Lower leg skin (tissue), 4 donors: ENCODE results near the gene SUMF2. TPM values are rescaled to one million over a fixed set of nuclear protein-coding genes. Genes with fewer than 3 reads are reported as not detected.
"Not testable (repeated sequence)": the region's sequence is repeated elsewhere in the genome, so short reads cannot be mapped to it uniquely, and the experiment has no call there.

Source experiments
- DNase-seq, 2 donors: peaks; one replicate each; pipeline ENCODE4 v3.0.0-alpha.2; 2019; ENCODE audit warnings: low spot score in 2 of 2
- H3K4me3 ChIP-seq: fragments of 200-600 bp; sonication (generic); 2 replicates; pipeline ENCODE4 v1.5.1; 2017; ENCODE audit warnings: mild to moderate bottlenecking, low read depth; ENCODE audit not compliant: poor library complexity, severe bottlenecking
- POLR2A ChIP-seq, 2 donors: fragments of 450-650 bp; IDR thresholded peaks; one replicate each; pipeline ENCODE4 v1.6.1; 2016 to 2017; ENCODE audit warnings: antibody characterized with exemption in 2 of 2, mild to moderate bottlenecking in 1 of 2, moderate library complexity in 1 of 2
- WGBS, 2 donors: methylation state at CpG; one replicate each; pipeline ENCODE4 v1.1.5; 2018; 5-methylcytosine and 5-hydroxymethylcytosine counted together
- intact Hi-C: fragments of 100-400 bp; cut with DNase I; formaldehyde crosslinking; loops from one replicate; pipeline ENCODE4 v1.15.0; 2023; ENCODE audit warnings: low total_unique reads
- total RNA-seq, 4 donors: library from RNA; depleted of rRNA; stranded (reverse); fragments of >200 nt; gene quantifications; one replicate each; pipeline ENCODE4 v1.1.0, GENCODE V29; 2016
- TF ChIP-seq, protein P1 (sequence below), 3 donors: fragments of 450-650 bp; IDR thresholded peaks; one replicate each; pipeline ENCODE4 v1.5.1; 2016; ENCODE audit warnings: antibody characterized with exemption in 3 of 3, mild to moderate bottlenecking in 3 of 3, moderate library complexity in 2 of 3

SUMF2 gene
- total RNA-seq, 4 donors from 2014 or later = 74.5 to 117 (median 107) TPM

DNA sequence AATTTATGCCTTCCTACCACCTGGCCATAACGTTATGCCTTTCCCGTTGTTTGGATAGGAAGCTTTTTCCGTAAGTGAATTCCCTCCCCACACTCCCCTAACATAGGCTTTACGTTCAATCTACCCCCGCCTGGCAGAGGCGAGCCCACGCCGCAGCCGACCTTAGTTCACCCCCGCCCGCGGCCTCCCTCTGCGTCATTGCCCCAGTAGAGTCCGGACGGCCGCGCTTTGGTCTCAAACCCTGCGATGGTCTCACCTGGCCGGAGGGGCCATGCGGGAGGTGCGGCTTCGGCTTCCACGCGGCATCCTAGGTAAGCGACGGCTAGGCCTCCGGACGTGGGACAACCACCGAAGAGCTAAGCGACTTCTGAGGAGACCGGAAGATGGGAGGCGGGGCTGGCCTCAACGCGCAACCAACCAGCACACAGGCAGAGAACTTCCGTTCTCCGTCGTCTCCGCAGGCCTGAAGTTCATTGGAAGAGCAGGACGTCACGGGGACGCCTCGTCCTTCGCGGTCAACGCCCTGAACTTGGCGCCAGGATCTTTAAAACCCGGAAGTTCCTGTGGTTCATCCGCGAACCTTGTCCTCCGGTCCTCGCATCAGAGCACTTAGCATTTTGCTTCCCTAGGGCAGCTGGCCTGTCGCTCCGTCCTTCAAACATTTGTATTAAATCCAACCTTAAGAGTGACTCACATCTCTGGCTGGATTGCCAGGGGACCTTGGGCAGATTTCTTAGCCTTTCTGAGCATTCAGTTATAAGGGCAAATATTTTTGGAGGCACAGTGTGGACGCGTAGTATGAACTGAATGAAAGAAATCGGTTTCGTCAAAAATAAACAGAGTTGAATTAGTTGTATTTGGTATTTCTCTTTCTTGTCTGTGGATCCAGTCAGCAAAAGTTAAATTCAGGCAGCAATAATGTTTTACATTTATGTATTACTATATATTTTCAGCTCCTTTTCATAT, 42.3 kb downstream of the SUMF2 start, which contains the start of gene CHCHD2:
CHCHD2 (minus strand) TSS at position 369 of the 966 bp plus-strand sequence; CDS start at position 306, 63 bp downstream.
- 2% methylated on average over 54 to 55 of the region's 57 CpGs for WGBS, 2 donors
- TF ChIP-seq, protein P1, sequence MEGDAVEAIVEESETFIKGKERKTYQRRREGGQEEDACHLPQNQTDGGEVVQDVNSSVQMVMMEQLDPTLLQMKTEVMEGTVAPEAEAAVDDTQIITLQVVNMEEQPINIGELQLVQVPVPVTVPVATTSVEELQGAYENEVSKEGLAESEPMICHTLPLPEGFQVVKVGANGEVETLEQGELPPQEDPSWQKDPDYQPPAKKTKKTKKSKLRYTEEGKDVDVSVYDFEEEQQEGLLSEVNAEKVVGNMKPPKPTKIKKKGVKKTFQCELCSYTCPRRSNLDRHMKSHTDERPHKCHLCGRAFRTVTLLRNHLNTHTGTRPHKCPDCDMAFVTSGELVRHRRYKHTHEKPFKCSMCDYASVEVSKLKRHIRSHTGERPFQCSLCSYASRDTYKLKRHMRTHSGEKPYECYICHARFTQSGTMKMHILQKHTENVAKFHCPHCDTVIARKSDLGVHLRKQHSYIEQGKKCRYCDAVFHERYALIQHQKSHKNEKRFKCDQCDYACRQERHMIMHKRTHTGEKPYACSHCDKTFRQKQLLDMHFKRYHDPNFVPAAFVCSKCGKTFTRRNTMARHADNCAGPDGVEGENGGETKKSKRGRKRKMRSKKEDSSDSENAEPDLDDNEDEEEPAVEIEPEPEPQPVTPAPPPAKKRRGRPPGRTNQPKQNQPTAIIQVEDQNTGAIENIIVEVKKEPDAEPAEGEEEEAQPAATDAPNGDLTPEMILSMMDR (IDR thresholded peaks at IDR 0.05) = no peak
- TF ChIP-seq POLR2A (IDR thresholded peaks at IDR 0.05) = peak in 1 of 2 donors; percentile 82
- H3K4me3 ChIP-seq = peak within 1 kb of the TSS; percentile 97
- intact Hi-C loops = no loop called here
- peak; percentile 97 to 99 for DNase-seq

DNA sequence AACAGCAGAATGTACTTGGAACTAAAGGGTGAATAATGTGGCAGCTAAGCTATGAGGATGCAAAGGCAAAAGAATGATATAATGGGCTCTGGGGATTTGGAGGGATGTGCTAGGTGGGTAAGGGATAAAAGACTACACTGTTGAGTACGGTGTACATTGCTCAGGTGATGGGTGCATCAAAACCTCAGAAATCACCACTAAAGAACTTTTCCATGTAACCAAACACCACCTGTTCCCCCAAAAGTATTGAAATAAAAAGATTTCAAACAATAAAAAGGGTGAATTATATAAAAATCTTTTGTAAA, 43.8 kb downstream of the SUMF2 start:
- intact Hi-C loops = no loop called here
- DNase-seq = no peak
- 96 to 100% methylated on average over 1 of the region's 1 CpG for WGBS, 2 donors

GRCh38 chr7:56110611-56111010, 46.5 kb downstream of the SUMF2 start:
- no peak for DNase-seq
- WGBS, 2 donors = 64 to 79% methylated on average over 1 of the region's 1 CpG
- no peak overlapping the region for H3K4me3 ChIP-seq
- TF ChIP-seq POLR2A (IDR thresholded peaks at IDR 0.05) = no peak
- TF ChIP-seq, protein P1 (IDR thresholded peaks at IDR 0.05) = no peak
- intact Hi-C loops = no loop called here

More for the DNA sequence above, 43.8 kb downstream of the SUMF2 start:
- H3K4me3 ChIP-seq = no peak overlapping the region
- TF ChIP-seq, protein P1 (IDR thresholded peaks at IDR 0.05) = no peak
- no peak for TF ChIP-seq POLR2A (IDR thresholded peaks at IDR 0.05)

DNA sequence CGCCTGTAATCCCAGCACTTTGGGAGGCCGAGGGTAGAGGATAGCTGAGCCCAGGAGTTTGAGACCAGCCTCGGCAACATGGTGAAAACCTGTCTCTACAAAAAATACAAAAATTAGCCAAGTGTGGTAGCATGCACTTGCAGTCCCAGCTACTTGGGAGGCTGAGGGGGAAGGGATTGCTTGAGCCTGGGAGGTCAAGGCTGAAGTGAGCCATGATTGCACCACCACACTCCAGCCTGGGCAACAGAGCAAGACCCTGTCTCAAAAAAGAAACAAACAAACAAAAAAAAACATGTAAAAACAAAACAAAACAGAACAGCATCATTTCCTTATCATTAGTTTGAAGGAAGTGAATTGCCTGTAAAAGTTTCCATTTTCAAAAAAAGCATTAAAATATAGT, 48.2 kb downstream of the SUMF2 start:
- intact Hi-C loops, H3K4me3 ChIP-seq, DNase-seq: not testable (repeated sequence)
- WGBS, 2 donors = 77 to 86% methylated on average over 3 of the region's 3 CpGs

DNA sequence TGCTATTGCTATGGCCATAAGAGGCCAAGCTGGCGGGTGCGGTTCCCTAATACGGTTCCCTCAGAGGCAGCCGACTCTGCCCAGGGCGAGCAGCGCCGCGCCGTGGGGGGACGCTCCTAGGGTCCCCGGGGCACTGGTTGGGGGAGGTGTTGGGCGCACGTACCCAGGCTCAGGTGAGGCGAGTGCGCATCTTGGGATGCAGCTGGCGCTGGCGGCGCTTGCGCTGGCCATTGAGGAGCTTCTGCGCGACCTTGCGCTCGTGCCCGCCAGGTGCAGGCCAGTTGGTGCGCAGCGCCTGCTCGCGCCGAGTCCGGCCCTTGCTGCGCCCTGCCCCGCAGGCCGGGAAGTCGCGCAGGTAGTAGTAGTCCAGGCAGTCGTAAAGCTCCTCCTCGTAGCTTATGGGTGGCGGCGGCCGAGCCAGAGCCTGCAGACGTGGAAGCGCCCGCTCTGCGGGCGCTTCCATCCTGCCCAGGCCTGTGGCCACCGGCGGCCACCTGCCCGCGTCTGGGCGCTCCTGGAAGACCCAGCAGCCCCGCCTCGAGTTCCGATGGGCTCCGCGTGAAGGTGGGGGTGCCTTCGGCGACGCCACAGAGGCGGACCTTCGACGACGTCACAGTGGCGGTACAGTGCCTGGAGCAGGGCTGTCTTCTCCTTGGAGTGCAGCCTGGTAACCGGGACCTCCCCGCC, 51.9 kb downstream of the SUMF2 start, which contains the start of gene NUPR2:
NUPR2 (minus strand) TSS at position 566 of the 687 bp plus-strand sequence; CDS start at position 463, 103 bp downstream.
- TF ChIP-seq, protein P1 (IDR thresholded peaks at IDR 0.05) = no peak
- TF ChIP-seq POLR2A (IDR thresholded peaks at IDR 0.05) = no peak
- intact Hi-C loops = no loop called here
- whole genome bisulfite sequencing, 2 donors = 6 to 14% methylated on average over 11 to 65 of the region's 65 CpGs
- H3K4me3 ChIP-seq = peak within 1 kb of the TSS; percentile 18
- no peak for DNase-seq

DNA sequence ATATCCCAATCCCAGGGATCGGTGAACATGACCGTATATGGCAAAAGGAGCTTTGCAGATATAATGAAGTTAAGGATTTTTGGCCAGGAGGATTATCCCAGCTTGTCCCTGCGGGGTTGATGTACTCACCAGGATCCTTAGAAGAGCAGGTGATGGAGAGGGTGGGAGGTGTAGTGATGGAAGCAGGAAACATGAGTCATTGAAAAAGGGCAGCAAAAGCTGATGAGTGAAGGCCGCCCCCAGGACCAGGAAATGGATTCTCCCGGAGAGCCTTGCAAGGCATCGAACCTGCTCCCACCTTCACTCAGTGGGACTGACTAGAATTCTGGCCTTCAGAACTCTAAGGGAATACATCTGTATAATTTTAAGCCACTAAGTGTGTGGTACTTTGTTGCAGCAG, 57.4 kb downstream of the SUMF2 start:
- no peak overlapping the region for H3K4me3 ChIP-seq
- no peak for DNase-seq
- 88% methylated on average over 6 of the region's 6 CpGs for WGBS, 2 donors
- intact Hi-C loops = no loop called here
- TF ChIP-seq POLR2A (IDR thresholded peaks at IDR 0.05) = no peak
- TF ChIP-seq, protein P1 (IDR thresholded peaks at IDR 0.05) = no peak
